ENCODE results near the gene ADORA2B. TPM values are rescaled to one million over a fixed set of nuclear protein-coding genes. Genes with fewer than 3 reads are reported as not detected.
"Not testable (repeated sequence)": the region's sequence is repeated elsewhere in the genome, so short reads cannot be mapped to it uniquely, and the experiment has no call there.

ADORA2B gene
- polyA plus RNA-seq = 4.4 TPM
- long read RNA-seq, donor 1, partial matches to known transcripts = 0 of 3 reads
- long read RNA-seq, donor 1, other reads (novel, unspliced or antisense) = 0 of 3 reads
- long read RNA-seq, donor 2, partial matches to known transcripts = 0 of 3 reads
- long read RNA-seq, donor 2, other reads (novel, unspliced or antisense) = 0 of 3 reads
- long read RNA-seq, donor 3 = 0 reads
- long read RNA-seq, donor 4, partial matches to known transcripts = 0 of 1 reads
- long read RNA-seq, donor 4, other reads (novel, unspliced or antisense) = 0 of 1 reads
- long read RNA-seq, donor 5 = 0 reads
- long read RNA-seq, donor 6, partial matches to known transcripts = 0 of 4 reads
- long read RNA-seq, donor 6, other reads (novel, unspliced or antisense) = 0 of 4 reads
- long read RNA-seq, donor 7 = 0 reads
- long read RNA-seq, donor 8, transcript ADORA2B-202 (1 exons, 1,875 nt) = major isoform, 8 of 9 reads
- long read RNA-seq, donor 8, partial matches to known transcripts = 0 of 9 reads
- long read RNA-seq, donor 8, other reads (novel, unspliced or antisense) = 0 of 9 reads
- long read RNA-seq, donor 9, partial matches to known transcripts = 0 of 3 reads
- long read RNA-seq, donor 9, other reads (novel, unspliced or antisense) = 0 of 3 reads
- long read RNA-seq, donor 10, partial matches to known transcripts = 0 of 1 reads
- long read RNA-seq, donor 10, other reads (novel, unspliced or antisense) = 0 of 1 reads
- long read RNA-seq, donor 11, partial matches to known transcripts = 0 of 1 reads
- long read RNA-seq, donor 11, other reads (novel, unspliced or antisense) = 0 of 1 reads

GRCh38 chr17:15944759-15945526 is at the start of gene ADORA2B:
TSS of gene ADORA2B (plus strand) at chr17:15945130. CDS start at chr17:15945249, 119 bp downstream.
- H3K36me3 ChIP-seq (ENCODE audit: control insufficient read depth, insufficient read depth, low read length) = no peaks in the 10 kb centered on the region
- H3K9me3 ChIP-seq (ENCODE audit: control insufficient read depth, low read depth, low read length) = no peaks in the 10 kb centered on the region
- peak within 1 kb of the TSS; percentile 58 for H3K4me3 ChIP-seq (ENCODE audit: low read length)
- DNase-seq = peak; percentile 48 to 79
- peaks cover 18% of the 10 kb centered on the region for H3K27me3 ChIP-seq (ENCODE audit: control insufficient read depth, insufficient read depth, low read length)
- H3K4me1 ChIP-seq (ENCODE audit: control insufficient read depth, insufficient read depth, low read length) = peaks cover 18% of the 10 kb centered on the region
- WGBS (ENCODE audit: insufficient coverage, low lambda C conversion rate) = 2% methylated on average over 11 of the region's 88 CpGs
- H3K27ac ChIP-seq (ENCODE audit: low read length) = peak within 1 kb of the TSS; percentile 44

GRCh38 chr17:15896277-15896676 is 48.7 kb upstream of the ADORA2B start:
- Histone ChIP-seq H3K27me3 (ENCODE audit: control insufficient read depth, insufficient read depth, low read length) (no peaks in the 10 kb centered on the region), H3K9me3 (ENCODE audit: control insufficient read depth, low read depth, low read length) (no peaks in the 10 kb centered on the region), H3K4me3 (ENCODE audit: low read length) (no peak overlapping the region), H3K4me1 (ENCODE audit: control insufficient read depth, insufficient read depth, low read length) (peaks cover 3% of the 10 kb centered on the region), H3K36me3 (ENCODE audit: control insufficient read depth, insufficient read depth, low read length) (no peaks in the 10 kb centered on the region), H3K27ac (ENCODE audit: low read length) (no peak overlapping the region)
- no peak for DNase-seq
- 100% methylated on average over 1 of the region's 1 CpG for WGBS (ENCODE audit: insufficient coverage, low lambda C conversion rate)

- H3K36me3 ChIP-seq (ENCODE audit: control insufficient read depth, insufficient read depth, low read length) = no peaks in the 10 kb centered on the region
- no peak for DNase-seq
- no peak overlapping the region for H3K4me3 ChIP-seq (ENCODE audit: low read length)
- H3K27me3 ChIP-seq (ENCODE audit: control insufficient read depth, insufficient read depth, low read length) = no peaks in the 10 kb centered on the region
- no peaks in the 10 kb centered on the region for H3K9me3 ChIP-seq (ENCODE audit: control insufficient read depth, low read depth, low read length)
- no peak overlapping the region for H3K27ac ChIP-seq (ENCODE audit: low read length)
- H3K4me1 ChIP-seq (ENCODE audit: control insufficient read depth, insufficient read depth, low read length) = peaks cover 3% of the 10 kb centered on the region
- 94% methylated on average over 2 of the region's 3 CpGs for WGBS (ENCODE audit: insufficient coverage, low lambda C conversion rate)
Observed at GRCh38 chr17:15896834-15897233, 48.1 kb upstream of the ADORA2B start.

- H3K36me3 ChIP-seq (ENCODE audit: control insufficient read depth, insufficient read depth, low read length); DNase-seq; H3K27me3 ChIP-seq (ENCODE audit: control insufficient read depth, insufficient read depth, low read length); H3K4me1 ChIP-seq (ENCODE audit: control insufficient read depth, insufficient read depth, low read length); H3K27ac ChIP-seq (ENCODE audit: low read length); H3K9me3 ChIP-seq (ENCODE audit: control insufficient read depth, low read depth, low read length); H3K4me3 ChIP-seq (ENCODE audit: low read length): not testable (repeated sequence)
- no CpG with 5 or more reads among the region's 4 CpGs for WGBS (ENCODE audit: insufficient coverage, low lambda C conversion rate)
Observed at GRCh38 chr17:15899596-15899995, 45.3 kb upstream of the ADORA2B start.

- DNase-seq = no peak
- Histone ChIP-seq H3K4me1 (ENCODE audit: control insufficient read depth, insufficient read depth, low read length) (no peaks in the 10 kb centered on the region), H3K27ac (ENCODE audit: low read length) (no peak overlapping the region), H3K36me3 (ENCODE audit: control insufficient read depth, insufficient read depth, low read length) (no peaks in the 10 kb centered on the region), H3K4me3 (ENCODE audit: low read length) (no peak overlapping the region), H3K27me3 (ENCODE audit: control insufficient read depth, insufficient read depth, low read length) (no peaks in the 10 kb centered on the region), H3K9me3 (ENCODE audit: control insufficient read depth, low read depth, low read length) (no peaks in the 10 kb centered on the region)
- WGBS (ENCODE audit: insufficient coverage, low lambda C conversion rate) = 60% methylated on average over 1 of the region's 7 CpGs
Observed at GRCh38 chr17:15900871-15901270, 44.1 kb upstream of the ADORA2B start.

- not testable (repeated sequence) for DNase-seq; H3K27ac ChIP-seq (ENCODE audit: low read length); H3K4me1 ChIP-seq (ENCODE audit: control insufficient read depth, insufficient read depth, low read length); H3K9me3 ChIP-seq (ENCODE audit: control insufficient read depth, low read depth, low read length); H3K36me3 ChIP-seq (ENCODE audit: control insufficient read depth, insufficient read depth, low read length); H3K27me3 ChIP-seq (ENCODE audit: control insufficient read depth, insufficient read depth, low read length); H3K4me3 ChIP-seq (ENCODE audit: low read length)
- 100% methylated on average over 2 of the region's 8 CpGs for WGBS (ENCODE audit: insufficient coverage, low lambda C conversion rate)
Observed at GRCh38 chr17:15905236-15905635, 39.7 kb upstream of the ADORA2B start.

GRCh38 chr17:15907290-15907689 is 37.6 kb upstream of the ADORA2B start:
- no peaks in the 10 kb centered on the region for H3K36me3 ChIP-seq (ENCODE audit: control insufficient read depth, insufficient read depth, low read length)
- H3K4me3 ChIP-seq (ENCODE audit: low read length) = no peak overlapping the region
- WGBS (ENCODE audit: insufficient coverage, low lambda C conversion rate) = no CpG with 5 or more reads among the region's 2 CpGs
- H3K4me1 ChIP-seq (ENCODE audit: control insufficient read depth, insufficient read depth, low read length) = no peaks in the 10 kb centered on the region
- H3K27ac ChIP-seq (ENCODE audit: low read length) = no peak overlapping the region
- H3K27me3 ChIP-seq (ENCODE audit: control insufficient read depth, insufficient read depth, low read length) = no peaks in the 10 kb centered on the region
- DNase-seq = no peak
- H3K9me3 ChIP-seq (ENCODE audit: control insufficient read depth, low read depth, low read length) = no peaks in the 10 kb centered on the region

- Histone ChIP-seq H3K4me3 (ENCODE audit: low read length) (no peak overlapping the region), H3K27me3 (ENCODE audit: control insufficient read depth, insufficient read depth, low read length) (no peaks in the 10 kb centered on the region), H3K36me3 (ENCODE audit: control insufficient read depth, insufficient read depth, low read length) (no peaks in the 10 kb centered on the region), H3K9me3 (ENCODE audit: control insufficient read depth, low read depth, low read length) (no peaks in the 10 kb centered on the region), H3K27ac (ENCODE audit: low read length) (no peak overlapping the region), H3K4me1 (ENCODE audit: control insufficient read depth, insufficient read depth, low read length) (no peaks in the 10 kb centered on the region)
- no CpG with 5 or more reads among the region's 4 CpGs for WGBS (ENCODE audit: insufficient coverage, low lambda C conversion rate)
- DNase-seq = no peak
Observed at GRCh38 chr17:15908378-15908777, 36.6 kb upstream of the ADORA2B start.

- WGBS (ENCODE audit: insufficient coverage, low lambda C conversion rate) = no CpG with 5 or more reads among the region's 9 CpGs
- H3K9me3 ChIP-seq (ENCODE audit: control insufficient read depth, low read depth, low read length) = no peaks in the 10 kb centered on the region
- no peak overlapping the region for H3K27ac ChIP-seq (ENCODE audit: low read length)
- DNase-seq = no peak
- no peaks in the 10 kb centered on the region for H3K4me1 ChIP-seq (ENCODE audit: control insufficient read depth, insufficient read depth, low read length)
- no peak overlapping the region for H3K4me3 ChIP-seq (ENCODE audit: low read length)
- H3K36me3 ChIP-seq (ENCODE audit: control insufficient read depth, insufficient read depth, low read length) = no peaks in the 10 kb centered on the region
- no peaks in the 10 kb centered on the region for H3K27me3 ChIP-seq (ENCODE audit: control insufficient read depth, insufficient read depth, low read length)
Observed at GRCh38 chr17:15909481-15909991, 35.4 kb upstream of the ADORA2B start.

- Histone ChIP-seq H3K4me3 (ENCODE audit: low read length) (no peak overlapping the region), H3K27me3 (ENCODE audit: control insufficient read depth, insufficient read depth, low read length) (no peaks in the 10 kb centered on the region), H3K4me1 (ENCODE audit: control insufficient read depth, insufficient read depth, low read length) (no peaks in the 10 kb centered on the region), H3K27ac (ENCODE audit: low read length) (no peak overlapping the region), H3K36me3 (ENCODE audit: control insufficient read depth, insufficient read depth, low read length) (no peaks in the 10 kb centered on the region), H3K9me3 (ENCODE audit: control insufficient read depth, low read depth, low read length) (no peaks in the 10 kb centered on the region)
- WGBS (ENCODE audit: insufficient coverage, low lambda C conversion rate) = no CpG with 5 or more reads among the region's 5 CpGs
- no peak for DNase-seq
Observed at GRCh38 chr17:15910791-15911190, 34.1 kb upstream of the ADORA2B start.
